Ovary (tissue), 9 donors: Measurements from ENCODE around the gene ADAM30. TPM values are rescaled to one million over a fixed set of nuclear protein-coding genes. Genes with fewer than 3 reads are reported as not detected.

ENCODE experiments used
- DNase-seq, 5 donors: peaks; one replicate each; pipeline ENCODE4 v3.0.0-alpha.2; 2019 to 2020
- H3K27ac ChIP-seq, 2 donors: fragments of 200-600 bp; one replicate each; pipeline versions ENCODE4 v1.5.1 to v1.8.0; 2019 to 2022
- H3K27me3 ChIP-seq: fragments of 200-600 bp; one replicate; pipeline ENCODE4 v1.8.0; 2022
- H3K36me3 ChIP-seq: fragments of 200-600 bp; sonication (generic); one replicate; pipeline ENCODE4 v1.5.1; 2019
- H3K4me1 ChIP-seq: one replicate; pipeline ENCODE4 v1.8.1; 2013; ENCODE audit warnings: mild to moderate bottlenecking, moderate library complexity; ENCODE audit not compliant: insufficient read depth
- H3K4me3 ChIP-seq: fragments of 200-600 bp; sonication (generic); one replicate; pipeline ENCODE4 v1.5.1; 2017
- H3K9me3 ChIP-seq, 2 donors: fragments of 200-600 bp in 1 of 2; sonication (generic) in 1 of 2; one replicate each; pipeline versions ENCODE4 v1.5.1 to v1.8.1; 2013 to 2019; ENCODE audit warnings: mild to moderate bottlenecking in 1 of 2, moderate library complexity in 1 of 2
- EP300 ChIP-seq: sonication (generic); formaldehyde crosslinking; IDR thresholded peaks from one replicate; pipeline ENCODE4 v1.6.1; 2017; ENCODE audit warnings: antibody characterized with exemption
- POLR2A ChIP-seq: fragments of 450-650 bp; IDR thresholded peaks from one replicate; pipeline ENCODE4 v1.6.1; 2017; ENCODE audit warnings: antibody characterized with exemption, mild to moderate bottlenecking, moderate library complexity
- WGBS, 3 donors: extraction: QIAGEN DNeasy Blood & Tissue Kit in 1 of 3; methylation state at CpG; one replicate each; pipeline versions ENCODE4 v1.1.5 to v1.1.7; 2013 to 2017; 5-methylcytosine and 5-hydroxymethylcytosine counted together
- intact Hi-C, 4 donors: fragments of 100-400 bp; cut with DNase I; formaldehyde crosslinking; loops; one replicate each; pipeline versions ENCODE4 v1.11.0 to v1.15.1; 2022 to 2023
- polyA plus RNA-seq, 2 donors: library from polyadenylated mRNA; stranded (reverse); fragments of 200-250 nt in 1 of 2; fragments of 350-450 nt in 1 of 2; fragmentation: Illumina TruSeq in 1 of 2; extraction: RNeasy Lipid Tissue Mini Kit (QIAGEN cat#74804) in 1 of 2; gene quantifications; one replicate each; pipeline ENCODE4 v1.2.3, GENCODE V29; 2013 to 2014
- total RNA-seq, 7 donors: library from RNA; depleted of rRNA in 2 of 7; stranded (reverse); fragments of >200 nt in 2 of 7; fragmentation: NEBNext Ultra II Directional in 3 of 7; extraction: Animal tissue kit (Norgen Biotek cat#: 25700) in 3 of 7; gene quantifications; one replicate each; pipeline versions ENCODE4 v1.1.0 to v1.2.4, GENCODE V29; 2016 to 2023
- TF ChIP-seq, protein P1 (sequence below), 3 donors: fragments of 450-650 bp in 2 of 3; fragments of 200-600 bp in 1 of 3; IDR thresholded peaks; one replicate each; pipeline versions ENCODE4 v1.5.1 to v1.8.0; 2016 to 2022; ENCODE audit warnings: antibody characterized with exemption in 3 of 3, mild to moderate bottlenecking in 1 of 3
- donor health status: DM: no; HTN: no; CAD: no; lungs with moderate emphysema.
- donor health status: DM: no; HTN: no; CAD: no.
- donor health status: Bipolar disorder and iron deficiency.
- donor health status: DM: yes; HTN: yes; CAD: no.
- donor health status: DM: no; HTN: no; CAD: no.
- donor health status: DM: yes; HTN: yes; CAD: no.

ADAM30 gene
- total and polyA plus RNA-seq, 9 donors, result not detected

DNA sequence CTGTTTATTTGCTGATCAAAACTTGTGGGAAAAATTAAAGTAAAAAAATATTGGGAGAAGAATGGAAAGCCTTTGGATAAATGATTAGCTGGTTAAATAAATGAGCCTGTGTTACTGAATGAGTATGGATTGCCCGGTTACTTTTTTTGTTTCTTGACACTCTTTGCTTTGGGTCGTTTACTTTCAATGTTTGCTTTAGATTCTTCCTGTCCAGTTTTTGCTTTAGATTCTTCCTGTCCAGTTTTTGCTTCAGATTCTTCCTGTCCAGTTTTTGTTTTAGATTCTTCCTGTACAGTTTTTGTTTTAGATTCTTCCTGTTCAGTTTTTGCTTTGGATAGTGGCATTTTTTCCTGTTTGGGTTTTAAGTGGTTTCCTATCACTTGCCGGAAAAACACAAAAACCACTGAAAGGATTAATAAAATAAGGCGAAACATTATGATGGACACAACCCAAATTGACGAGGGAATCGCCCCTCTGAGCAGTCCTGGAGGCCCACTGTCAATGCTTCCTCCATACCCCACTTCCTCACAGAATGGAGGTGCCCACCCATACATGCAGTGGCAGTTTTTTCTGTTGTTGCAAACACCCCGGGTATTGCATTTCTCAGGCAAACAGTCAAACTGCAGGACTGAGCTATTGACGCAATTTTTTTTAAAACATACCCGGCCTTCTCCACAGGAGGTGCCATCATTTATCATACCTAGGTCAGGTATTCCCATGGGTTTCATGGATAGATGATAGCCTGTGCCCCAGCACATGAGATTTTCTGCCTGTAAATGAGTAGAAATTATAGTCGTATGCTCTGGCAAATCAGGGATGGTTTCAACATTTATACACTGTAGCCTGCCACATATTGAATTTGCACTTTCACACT lies 2.3 kb downstream of the ADAM30 start:
- Histone ChIP-seq H3K9me3 (no peaks in the 10 kb centered on the region), H3K4me3 (no peak overlapping the region), H3K27ac (no peak overlapping the region), H3K27me3 (no peaks in the 10 kb centered on the region), H3K36me3 (no peaks in the 10 kb centered on the region), H3K4me1 (no peaks in the 10 kb centered on the region)
- no peak for DNase-seq
- 19 to 47% (median 30%) methylated on average over 10 of the region's 10 CpGs for WGBS, 3 donors
- TF ChIP-seq EP300, result no peak
- no peak for TF ChIP-seq POLR2A
- TF ChIP-seq, protein P1, sequence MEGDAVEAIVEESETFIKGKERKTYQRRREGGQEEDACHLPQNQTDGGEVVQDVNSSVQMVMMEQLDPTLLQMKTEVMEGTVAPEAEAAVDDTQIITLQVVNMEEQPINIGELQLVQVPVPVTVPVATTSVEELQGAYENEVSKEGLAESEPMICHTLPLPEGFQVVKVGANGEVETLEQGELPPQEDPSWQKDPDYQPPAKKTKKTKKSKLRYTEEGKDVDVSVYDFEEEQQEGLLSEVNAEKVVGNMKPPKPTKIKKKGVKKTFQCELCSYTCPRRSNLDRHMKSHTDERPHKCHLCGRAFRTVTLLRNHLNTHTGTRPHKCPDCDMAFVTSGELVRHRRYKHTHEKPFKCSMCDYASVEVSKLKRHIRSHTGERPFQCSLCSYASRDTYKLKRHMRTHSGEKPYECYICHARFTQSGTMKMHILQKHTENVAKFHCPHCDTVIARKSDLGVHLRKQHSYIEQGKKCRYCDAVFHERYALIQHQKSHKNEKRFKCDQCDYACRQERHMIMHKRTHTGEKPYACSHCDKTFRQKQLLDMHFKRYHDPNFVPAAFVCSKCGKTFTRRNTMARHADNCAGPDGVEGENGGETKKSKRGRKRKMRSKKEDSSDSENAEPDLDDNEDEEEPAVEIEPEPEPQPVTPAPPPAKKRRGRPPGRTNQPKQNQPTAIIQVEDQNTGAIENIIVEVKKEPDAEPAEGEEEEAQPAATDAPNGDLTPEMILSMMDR (IDR thresholded peaks at IDR 0.05), result no peak
- intact Hi-C loops, result no loop called here

DNA sequence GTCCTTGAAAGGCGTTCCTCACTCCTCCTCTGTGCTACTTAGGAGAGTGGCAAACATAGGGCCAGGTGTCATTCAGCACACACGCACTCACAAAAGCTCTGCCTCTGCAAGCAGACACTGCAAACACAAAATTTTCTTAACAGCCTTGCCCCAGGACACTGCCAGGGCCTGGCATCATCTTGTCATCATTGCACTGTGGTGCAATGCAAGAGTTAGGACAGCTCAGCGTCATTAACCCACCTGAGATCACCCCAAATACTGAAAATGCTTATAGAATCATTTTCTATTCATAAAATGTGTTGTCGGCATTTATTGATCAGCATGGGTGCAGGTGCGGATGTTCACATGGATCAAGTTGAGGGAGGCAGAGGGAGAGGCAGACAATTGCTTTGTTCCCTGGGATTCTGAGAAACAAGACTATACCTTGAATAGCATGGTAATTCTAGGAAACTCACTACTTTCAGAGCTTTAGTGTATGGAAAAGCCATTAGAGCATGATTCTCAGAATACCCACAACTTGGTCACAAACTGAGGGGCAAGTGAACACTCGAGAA lies 3.0 kb downstream of the ADAM30 start:
- Histone ChIP-seq H3K4me3 (no peak overlapping the region), H3K36me3 (no peaks in the 10 kb centered on the region), H3K27me3 (no peaks in the 10 kb centered on the region), H3K9me3 (no peaks in the 10 kb centered on the region), H3K27ac (no peak overlapping the region), H3K4me1 (no peaks in the 10 kb centered on the region)
- no peak for DNase-seq
- WGBS, 3 donors, result 78 to 86% (median 81%) methylated on average over 6 of the region's 6 CpGs
- intact Hi-C loops, result no loop called here
- TF ChIP-seq, protein P1 (IDR thresholded peaks at IDR 0.05), result no peak
- no peak for TF ChIP-seq POLR2A
- TF ChIP-seq EP300, result no peak

DNA sequence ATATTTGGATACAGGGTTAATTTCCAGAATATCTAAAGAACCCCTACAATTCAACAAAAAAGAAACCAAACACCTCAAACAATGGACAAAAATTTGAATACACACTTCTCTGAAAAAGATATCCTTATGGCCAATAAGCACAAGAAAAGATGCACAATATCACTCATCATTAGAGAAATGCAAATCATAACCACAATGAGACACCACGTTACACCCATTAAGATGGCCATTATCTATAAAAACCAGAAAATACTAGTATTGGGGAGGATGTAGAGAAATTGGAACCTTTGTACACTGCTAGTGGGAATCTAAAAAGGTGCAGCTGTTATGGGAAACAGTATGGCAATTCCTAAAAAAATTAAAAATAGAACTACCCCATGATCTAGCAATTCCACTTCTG lies 4.9 kb downstream of the ADAM30 start:
- H3K4me3 ChIP-seq, result no peak overlapping the region
- H3K4me1 ChIP-seq, result no peaks in the 10 kb centered on the region
- no peaks in the 10 kb centered on the region for H3K36me3 ChIP-seq
- no peaks in the 10 kb centered on the region for H3K9me3 ChIP-seq
- intact Hi-C loops, result no loop called here
- H3K27ac ChIP-seq, result no peak overlapping the region
- 67 to 87% (median 78%) methylated on average over 1 of the region's 1 CpG for WGBS, 3 donors
- TF ChIP-seq EP300 (no peak), POLR2A (no peak)
- TF ChIP-seq, protein P1 (IDR thresholded peaks at IDR 0.05), result no peak
- DNase-seq, result no peak
- no peaks in the 10 kb centered on the region for H3K27me3 ChIP-seq

DNA sequence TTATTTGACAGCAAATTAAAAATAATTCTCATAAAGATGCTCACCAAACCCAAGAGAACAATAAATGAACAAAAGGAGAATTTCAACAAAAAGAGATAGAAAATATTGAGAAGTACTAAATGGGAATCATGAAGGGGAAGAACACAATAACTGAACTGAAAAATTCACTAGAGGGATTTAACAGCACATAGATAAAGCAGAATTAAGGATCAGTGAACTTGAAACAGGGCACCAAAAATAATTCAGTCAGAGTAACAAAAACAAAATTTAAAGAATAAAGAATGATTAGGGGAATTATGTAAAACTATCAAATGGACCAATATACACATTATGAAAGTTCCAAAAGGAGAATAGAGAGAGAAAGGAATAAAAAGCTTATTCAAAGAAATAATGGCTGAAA lies 7.8 kb downstream of the ADAM30 start:
- no peak overlapping the region for H3K4me3 ChIP-seq
- no peaks in the 10 kb centered on the region for H3K27me3 ChIP-seq
- H3K4me1 ChIP-seq, result no peaks in the 10 kb centered on the region
- intact Hi-C loops, result no loop called here
- H3K36me3 ChIP-seq, result no peaks in the 10 kb centered on the region
- DNase-seq, result no peak
- no peak for TF ChIP-seq POLR2A
- TF ChIP-seq, protein P1 (IDR thresholded peaks at IDR 0.05), result no peak
- TF ChIP-seq EP300, result no peak
- H3K9me3 ChIP-seq, result no peaks in the 10 kb centered on the region
- no peak overlapping the region for H3K27ac ChIP-seq
